BJ (cell line): ENCODE data around the gene UCKL1. TPM values are rescaled to one million over a fixed set of nuclear protein-coding genes. Genes with fewer than 3 reads are reported as not detected.

ENCODE experiments used
- CTCF ChIA-PET: fragments of 350-600 bp; formaldehyde crosslinking; extraction: SDS; loops from one replicate; lab custom pipeline; 2021; ENCODE audit warnings: antibody characterized with exemption, inconsistent platforms; lab: Yijun Ruan, JAX
- POLR2A ChIA-PET: fragments of 300-600 bp; sonication (Branson Sonifier 250); formaldehyde crosslinking; extraction: SDS; loops from one replicate; lab custom pipeline; 2021; ENCODE audit warnings: antibody characterized with exemption; lab: Charles Lee
- DNase-seq: peaks from one replicate; pipeline ENCODE4 v3.0.0-alpha.2; 2011; ENCODE audit warnings: low read depth
- H3K27me3 ChIP-seq: 2 replicates; pipeline ENCODE4 v1.6.0; 2011; ENCODE audit warnings: low read length; ENCODE audit not compliant: control insufficient read depth, insufficient read depth
- H3K36me3 ChIP-seq: 2 replicates; pipeline ENCODE4 v1.5.1; 2011; ENCODE audit warnings: low read length; ENCODE audit not compliant: control insufficient read depth, insufficient read depth
- H3K4me3 ChIP-seq: 2 replicates; pipeline ENCODE4 v1.5.1; 2011; ENCODE audit warnings: low read depth, mild to moderate bottlenecking, control low read depth, low read length
- polyA plus RNA-seq: library from polyadenylated mRNA; depleted of rRNA; stranded (reverse); fragments of >200 nt; gene quantifications from 2 replicates; pipeline ENCODE4 v1.2.3, GENCODE V29; 2011
- TF ChIP-seq, protein P1 (sequence below): IDR thresholded peaks from 2 replicates; pipeline ENCODE4 v1.5.1; 2011; ENCODE audit warnings: low read depth, mild to moderate bottlenecking, control low read depth, inconsistent platforms, low read length, moderate library complexity; ENCODE audit not compliant: insufficient read depth

The UCKL1 gene
- polyA plus RNA-seq, 1 experiment: 40.1 TPM

GRCh38 chr20:63956664-63957003, 418 bp upstream of the UCKL1 start:
- CTCF ChIA-PET: interaction anchor here (0.8 to 1.4 kb wide), 5 partner anchors 12 to 419 kb away, joined by 3 to 7 read pairs (median 3); no protein-coding TSS in a partner anchor
- Histone ChIP-seq H3K27me3 (no peaks in the 10 kb centered on the region), H3K36me3 (peaks cover 17% of the 10 kb centered on the region), H3K4me3 (peak overlapping the region; percentile 50)
- no peak for DNase-seq
- POLR2A ChIA-PET: interaction anchor here (0.6 kb wide), 2 partner anchors 28 to 83 kb away, joined by 3 to 4 read pairs; no protein-coding TSS in a partner anchor
- TF ChIP-seq, protein P1, sequence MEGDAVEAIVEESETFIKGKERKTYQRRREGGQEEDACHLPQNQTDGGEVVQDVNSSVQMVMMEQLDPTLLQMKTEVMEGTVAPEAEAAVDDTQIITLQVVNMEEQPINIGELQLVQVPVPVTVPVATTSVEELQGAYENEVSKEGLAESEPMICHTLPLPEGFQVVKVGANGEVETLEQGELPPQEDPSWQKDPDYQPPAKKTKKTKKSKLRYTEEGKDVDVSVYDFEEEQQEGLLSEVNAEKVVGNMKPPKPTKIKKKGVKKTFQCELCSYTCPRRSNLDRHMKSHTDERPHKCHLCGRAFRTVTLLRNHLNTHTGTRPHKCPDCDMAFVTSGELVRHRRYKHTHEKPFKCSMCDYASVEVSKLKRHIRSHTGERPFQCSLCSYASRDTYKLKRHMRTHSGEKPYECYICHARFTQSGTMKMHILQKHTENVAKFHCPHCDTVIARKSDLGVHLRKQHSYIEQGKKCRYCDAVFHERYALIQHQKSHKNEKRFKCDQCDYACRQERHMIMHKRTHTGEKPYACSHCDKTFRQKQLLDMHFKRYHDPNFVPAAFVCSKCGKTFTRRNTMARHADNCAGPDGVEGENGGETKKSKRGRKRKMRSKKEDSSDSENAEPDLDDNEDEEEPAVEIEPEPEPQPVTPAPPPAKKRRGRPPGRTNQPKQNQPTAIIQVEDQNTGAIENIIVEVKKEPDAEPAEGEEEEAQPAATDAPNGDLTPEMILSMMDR: no peak

GRCh38 chr20:63955281-63955826, 862 bp downstream of the UCKL1 start:
- peaks cover 14% of the 10 kb centered on the region for H3K36me3 ChIP-seq
- no peak for DNase-seq
- H3K27me3 ChIP-seq: no peaks in the 10 kb centered on the region
- TF ChIP-seq, protein P1: peak; percentile 36; the same call in 1 of the 2 replicates
- ChIA-PET CTCF (interaction anchor here (0.6 to 1.0 kb wide), 4 partner anchors 19 to 417 kb away, joined by 3 to 5 read pairs (median 4); no protein-coding TSS in a partner anchor), POLR2A (no interaction called here)
- H3K4me3 ChIP-seq: peak overlapping the region; percentile 97

- no peak for DNase-seq
- Histone ChIP-seq H3K36me3 (peaks cover 6% of the 10 kb centered on the region; the same call in 1 of the 2 replicates), H3K4me3 (no peak overlapping the region), H3K27me3 (no peaks in the 10 kb centered on the region)
- ChIA-PET POLR2A (no interaction called here), CTCF (interaction anchor here (0.6 kb wide), 1 partner anchor 11 kb away, joined by 3 read pairs; no protein-coding TSS in a partner anchor)
- TF ChIP-seq, protein P1: no peak
Measured at GRCh38 chr20:63953764-63954429, 2.3 kb downstream of the UCKL1 start.

- H3K27me3 ChIP-seq: no peaks in the 10 kb centered on the region
- peaks cover 6% of the 10 kb centered on the region; the same call in 1 of the 2 replicates for H3K36me3 ChIP-seq
- H3K4me3 ChIP-seq: no peak overlapping the region
- no peak for DNase-seq
- TF ChIP-seq, protein P1: no peak
- ChIA-PET CTCF (no interaction called here), POLR2A (no interaction called here)
Measured at GRCh38 chr20:63952769-63953168, 3.4 kb downstream of the UCKL1 start.

DNA sequence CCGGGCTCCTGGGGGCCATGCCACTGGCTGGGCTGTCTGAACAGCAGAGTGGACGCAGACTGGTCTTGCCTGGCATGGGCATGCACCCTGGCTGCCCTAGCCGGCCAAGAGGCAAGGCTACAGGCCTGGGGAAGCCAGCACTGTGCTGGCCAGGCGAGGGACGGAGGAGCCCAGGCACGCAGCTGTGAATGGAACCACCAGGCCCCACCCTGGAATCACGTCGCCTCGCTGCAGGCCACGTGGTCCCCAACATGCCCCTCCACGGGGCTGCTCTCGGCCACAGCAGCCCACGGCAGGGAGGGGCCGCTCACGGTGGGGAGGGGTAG, 4.0 kb downstream of the UCKL1 start:
- TF ChIP-seq, protein P1: no peak
- POLR2A ChIA-PET: no interaction called here
- no peaks in the 10 kb centered on the region for H3K27me3 ChIP-seq
- DNase-seq: no peak
- no peak overlapping the region for H3K4me3 ChIP-seq
- H3K36me3 ChIP-seq: peaks cover 7% of the 10 kb centered on the region
- CTCF ChIA-PET: no interaction called here
